Caco-2 (cell line): ENCODE measurements around the gene LEMD1. TPM values are rescaled to one million over a fixed set of nuclear protein-coding genes. Genes with fewer than 3 reads are reported as not detected.

Source experiments
- BruUV-seq: library from RNA; stranded (reverse); fragments of 400-500 nt; replicated peaks from 2 replicates; lab custom pipeline; 2021; lab: Mats Ljungman, UMichigan
- CTCF ChIA-PET: fragments of 300-600 bp; sonication (Branson Sonifier 250); formaldehyde crosslinking; loops from one replicate; lab custom pipeline; 2022; ENCODE audit warnings: antibody characterized with exemption; lab: Charles Lee
- POLR2A ChIA-PET: fragments of 300-600 bp; sonication (Branson Sonifier 250); formaldehyde crosslinking; loops from one replicate; lab custom pipeline; 2022; ENCODE audit warnings: antibody characterized with exemption; lab: Charles Lee
- DNase-seq, 2 experiments: peaks; one replicate each; pipeline versions ENCODE4 v3.0.0 to v3.0.0-alpha.2; 2020 to 2022
- H3K27me3 ChIP-seq: replicated peaks from 2 replicates; pipeline ENCODE4 v1.6.0; 2011; ENCODE audit warnings: low read length; ENCODE audit not compliant: control insufficient read depth, insufficient read depth
- H3K36me3 ChIP-seq: 2 replicates; pipeline ENCODE4 v1.5.1; 2011; ENCODE audit warnings: low read length; ENCODE audit not compliant: control insufficient read depth, insufficient read depth
- H3K4me1 ChIP-seq: fragments of 250-450 bp; sonication (Bioruptor Pico); 2 replicates; pipeline ENCODE4 v1.5.1; 2020; ENCODE audit warnings: mild to moderate bottlenecking
- H3K4me3 ChIP-seq: 2 replicates; pipeline ENCODE4 v1.5.1; 2011; ENCODE audit warnings: low read depth, mild to moderate bottlenecking, control low read depth, low read length
- H3K9me3 ChIP-seq: fragments of 250-450 bp; sonication (Bioruptor Pico); 2 replicates; pipeline ENCODE4 v1.5.1; 2020; ENCODE audit warnings: mild to moderate bottlenecking, moderate library complexity
- H3K27ac Mint-ChIP-seq: one replicate; pipeline ENCODE4 v1.8.0; 2022; ENCODE audit warnings: mixed read lengths; ENCODE audit not compliant: unreplicated experiment
- H3K27me3 Mint-ChIP-seq: one replicate; pipeline ENCODE4 v1.8.0; 2022; ENCODE audit warnings: mixed read lengths; ENCODE audit not compliant: insufficient read depth, unreplicated experiment
- H3K36me3 Mint-ChIP-seq: one replicate; pipeline ENCODE4 v1.8.0; 2022; ENCODE audit warnings: mild to moderate bottlenecking, mixed read lengths; ENCODE audit not compliant: insufficient read depth, unreplicated experiment
- H3K4me1 Mint-ChIP-seq: one replicate; pipeline ENCODE4 v1.8.0; 2022; ENCODE audit warnings: low read depth, mixed read lengths; ENCODE audit not compliant: unreplicated experiment
- H3K4me3 Mint-ChIP-seq: one replicate; pipeline ENCODE4 v1.8.0; 2022; ENCODE audit warnings: mild to moderate bottlenecking, moderate library complexity, mixed read lengths; ENCODE audit not compliant: unreplicated experiment
- H3K9me3 Mint-ChIP-seq: one replicate; pipeline ENCODE4 v1.8.0; 2022; ENCODE audit warnings: mixed read lengths; ENCODE audit not compliant: unreplicated experiment
- intact Hi-C: fragments of 100-400 bp; cut with micrococcal nuclease; formaldehyde crosslinking; loops from one replicate; pipeline ENCODE4 v1.10.0; 2022; ENCODE audit not compliant: unreplicated experiment
- total RNA-seq: library from RNA; stranded (reverse); gene quantifications from 2 replicates; pipeline ENCODE4 v1.2.3, GENCODE V29; 2022
- TF ChIP-seq, protein P1 (sequence below), 2 experiments: fragments of 200-600 bp in 1 of 2; IDR thresholded peaks; 1 replicate in 1 of 2; 2 replicates in 1 of 2; pipeline versions ENCODE4 v1.5.1 to v1.8.0; 2011 to 2022; ENCODE audit warnings: antibody characterized with exemption in 1 of 2, control low read depth in 1 of 2, inconsistent platforms in 1 of 2, low read depth in 1 of 2, low read length in 1 of 2, mild to moderate bottlenecking in 1 of 2, moderate library complexity in 1 of 2; ENCODE audit not compliant: insufficient read depth in 1 of 2, severe bottlenecking in 1 of 2, unreplicated experiment in 1 of 2

LEMD1 gene
- total RNA-seq, 1 experiment from 2014 or later: not detected

DNA sequence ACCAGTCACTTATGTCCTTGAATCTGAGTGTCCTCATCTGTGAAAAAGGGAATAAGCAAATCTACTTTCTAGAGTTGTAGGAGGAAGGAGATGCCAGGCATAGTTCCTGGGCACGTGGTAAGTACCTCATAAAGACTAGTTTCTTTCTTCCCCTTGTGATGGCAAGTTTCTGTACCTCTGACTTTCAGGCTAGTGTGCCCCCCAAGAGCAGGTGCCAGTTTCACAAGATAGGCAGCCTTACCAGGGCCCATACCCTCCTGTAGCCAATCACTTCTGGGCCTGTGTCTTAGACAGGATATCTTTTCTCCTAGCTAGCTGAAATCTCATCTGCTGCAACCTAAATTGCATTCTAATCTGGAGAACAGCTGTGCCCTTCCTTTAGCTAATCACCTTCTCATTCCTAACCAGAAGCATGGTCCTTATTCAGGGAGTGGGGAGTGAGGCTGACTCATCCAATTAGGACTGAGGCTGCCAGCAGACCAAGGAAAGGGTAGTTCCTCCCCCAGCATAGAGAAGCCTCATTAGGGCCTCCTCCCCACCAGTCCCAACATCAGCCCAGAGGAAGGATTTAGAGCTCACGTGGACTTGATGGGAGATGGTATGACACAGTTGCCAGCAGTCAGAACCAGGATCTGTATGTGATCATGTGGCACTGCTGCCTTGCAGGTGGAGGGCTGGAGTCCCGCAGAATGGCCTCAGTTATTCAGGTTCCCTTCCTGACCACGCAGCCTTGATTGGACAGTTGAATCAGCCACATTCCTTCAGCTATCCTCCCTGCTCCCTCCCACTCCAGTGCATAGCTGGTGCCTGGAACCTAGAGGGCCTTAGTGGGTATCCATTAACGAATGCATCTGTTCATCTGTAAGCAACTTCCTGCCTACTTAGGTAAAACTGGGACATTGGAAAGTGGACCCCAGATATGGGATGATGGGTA is 73.0 kb downstream of the LEMD1 start:
- Histone ChIP-seq H3K36me3 (no peaks in the 10 kb centered on the region), H3K27me3 (no peaks in the 10 kb centered on the region; the same call in 1 of the 2 replicates), H3K4me1 (peaks cover 5% of the 10 kb centered on the region; the same call in 1 of the 2 replicates), H3K4me3 (no peak overlapping the region), H3K9me3 (no peaks in the 10 kb centered on the region)
- POLR2A ChIA-PET: no interaction called here
- no peaks in the 10 kb centered on the region for H3K9me3 Mint-ChIP-seq
- TF ChIP-seq, protein P1, sequence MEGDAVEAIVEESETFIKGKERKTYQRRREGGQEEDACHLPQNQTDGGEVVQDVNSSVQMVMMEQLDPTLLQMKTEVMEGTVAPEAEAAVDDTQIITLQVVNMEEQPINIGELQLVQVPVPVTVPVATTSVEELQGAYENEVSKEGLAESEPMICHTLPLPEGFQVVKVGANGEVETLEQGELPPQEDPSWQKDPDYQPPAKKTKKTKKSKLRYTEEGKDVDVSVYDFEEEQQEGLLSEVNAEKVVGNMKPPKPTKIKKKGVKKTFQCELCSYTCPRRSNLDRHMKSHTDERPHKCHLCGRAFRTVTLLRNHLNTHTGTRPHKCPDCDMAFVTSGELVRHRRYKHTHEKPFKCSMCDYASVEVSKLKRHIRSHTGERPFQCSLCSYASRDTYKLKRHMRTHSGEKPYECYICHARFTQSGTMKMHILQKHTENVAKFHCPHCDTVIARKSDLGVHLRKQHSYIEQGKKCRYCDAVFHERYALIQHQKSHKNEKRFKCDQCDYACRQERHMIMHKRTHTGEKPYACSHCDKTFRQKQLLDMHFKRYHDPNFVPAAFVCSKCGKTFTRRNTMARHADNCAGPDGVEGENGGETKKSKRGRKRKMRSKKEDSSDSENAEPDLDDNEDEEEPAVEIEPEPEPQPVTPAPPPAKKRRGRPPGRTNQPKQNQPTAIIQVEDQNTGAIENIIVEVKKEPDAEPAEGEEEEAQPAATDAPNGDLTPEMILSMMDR (IDR thresholded peaks at IDR 0.05; ENCODE audit: insufficient read depth in 1 of 2, low read depth in 1 of 2, low read length in 1 of 2, severe bottlenecking in 1 of 2, unreplicated experiment in 1 of 2): no peak
- no peak overlapping the region for H3K4me3 Mint-ChIP-seq
- peaks cover 9% of the 10 kb centered on the region for H3K27me3 Mint-ChIP-seq
- intact Hi-C loops: no loop called here
- peaks cover 7% of the 10 kb centered on the region for H3K4me1 Mint-ChIP-seq
- no TSS peak for BruUV-seq
- no peaks in the 10 kb centered on the region for H3K36me3 Mint-ChIP-seq
- no peak overlapping the region for H3K27ac Mint-ChIP-seq
- CTCF ChIA-PET: interaction anchor here (0.6 to 2.6 kb wide), 7 partner anchors 27 to 287 kb away, joined by 3 to 10 read pairs (median 4); no protein-coding TSS in a partner anchor
- DNase-seq: no peak

- TF ChIP-seq, protein P1 (IDR thresholded peaks at IDR 0.05; ENCODE audit: insufficient read depth in 1 of 2, low read depth in 1 of 2, low read length in 1 of 2, severe bottlenecking in 1 of 2, unreplicated experiment in 1 of 2): no peak
- no peaks in the 10 kb centered on the region; the same call in 1 of the 2 replicates for H3K27me3 ChIP-seq
- no peaks in the 10 kb centered on the region for H3K9me3 ChIP-seq
- POLR2A ChIA-PET: no interaction called here
- CTCF ChIA-PET: no interaction called here
- no peak for DNase-seq
- no peaks in the 10 kb centered on the region for H3K9me3 Mint-ChIP-seq
- BruUV-seq: no TSS peak
- H3K27ac Mint-ChIP-seq: no peak overlapping the region
- intact Hi-C loops: no loop called here
- no peaks in the 10 kb centered on the region for H3K36me3 ChIP-seq
- H3K27me3 Mint-ChIP-seq: peaks cover 16% of the 10 kb centered on the region
- H3K36me3 Mint-ChIP-seq: no peaks in the 10 kb centered on the region
- H3K4me3 Mint-ChIP-seq: no peak overlapping the region
- no peak overlapping the region for H3K4me3 ChIP-seq
- H3K4me1 ChIP-seq: 0 out of 2 replicates have a peak, but pooled peaks cover 5% of the 10 kb centered on the region
- peaks cover 7% of the 10 kb centered on the region for H3K4me1 Mint-ChIP-seq
Observed at GRCh38 chr1:205346956-205347574, 74.8 kb downstream of the LEMD1 start.

DNA sequence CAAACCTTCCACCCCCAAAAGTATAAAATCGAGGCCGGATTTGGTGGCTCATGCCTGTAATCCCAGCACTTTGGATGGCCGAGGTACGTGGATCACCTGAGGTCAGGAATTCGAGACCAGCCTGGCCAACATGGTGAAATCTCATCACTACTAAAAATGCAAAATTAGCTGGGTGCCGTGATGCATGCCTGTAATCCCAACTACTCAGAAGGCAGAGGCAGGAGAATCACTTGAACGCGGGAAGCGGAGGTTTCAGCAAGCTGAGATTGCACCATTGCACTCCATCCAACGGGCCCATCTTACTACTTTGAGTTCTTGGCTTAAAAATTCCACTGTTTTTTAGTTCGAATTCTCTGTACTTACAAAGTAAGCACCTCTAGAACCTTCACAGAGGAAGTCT is 76.1 kb downstream of the LEMD1 start:
- Mint-ChIP-seq H3K4me3 (no peak overlapping the region), H3K9me3 (no peaks in the 10 kb centered on the region), H3K36me3 (no peaks in the 10 kb centered on the region), H3K4me1 (peaks cover 7% of the 10 kb centered on the region), H3K27ac (no peak overlapping the region), H3K27me3 (peaks cover 16% of the 10 kb centered on the region)
- no peaks in the 10 kb centered on the region for H3K36me3 ChIP-seq
- intact Hi-C loops: no loop called here
- no peak overlapping the region for H3K4me3 ChIP-seq
- ChIA-PET CTCF (no interaction called here), POLR2A (no interaction called here)
- 0 out of 2 replicates have a peak, but pooled peaks cover 5% of the 10 kb centered on the region for H3K4me1 ChIP-seq
- H3K9me3 ChIP-seq: no peaks in the 10 kb centered on the region
- no peaks in the 10 kb centered on the region; the same call in 1 of the 2 replicates for H3K27me3 ChIP-seq
- no TSS peak for BruUV-seq
- DNase-seq: no peak
- TF ChIP-seq, protein P1 (IDR thresholded peaks at IDR 0.05; ENCODE audit: insufficient read depth in 1 of 2, low read depth in 1 of 2, low read length in 1 of 2, severe bottlenecking in 1 of 2, unreplicated experiment in 1 of 2): no peak
